Breast epithelium (tissue), 4 donors: ENCODE measurements around the gene DVL1. TPM values are rescaled to one million over a fixed set of nuclear protein-coding genes. Genes with fewer than 3 reads are reported as not detected.

ENCODE experiments used
- DNase-seq, 2 donors: peaks; one replicate each; pipeline ENCODE4 v3.0.0-alpha.2; 2019; ENCODE audit warnings: low spot score in 2 of 2
- H3K27ac ChIP-seq, 2 donors: fragments of 200-600 bp; sonication (generic) in 1 of 2; one replicate each; pipeline ENCODE4 v1.5.1; 2016 to 2019; ENCODE audit warnings: mild to moderate bottlenecking in 1 of 2
- H3K27me3 ChIP-seq, 2 donors: fragments of 200-600 bp; sonication (generic) in 1 of 2; one replicate each; pipeline versions ENCODE4 v1.5.1 to v1.6.0; 2017 to 2019; ENCODE audit warnings: control low read depth in 1 of 2, mild to moderate bottlenecking in 1 of 2
- H3K36me3 ChIP-seq: fragments of 200-600 bp; one replicate; pipeline ENCODE4 v1.5.1; 2019
- H3K4me1 ChIP-seq, 2 donors: fragments of 200-600 bp; sonication (generic); one replicate each; pipeline ENCODE4 v1.5.1; 2016 to 2019; ENCODE audit warnings: control low read depth in 1 of 2
- H3K4me3 ChIP-seq, 3 donors: fragments of 200-600 bp; sonication (generic); 1 replicate in 2 of 3; 2 replicates in 1 of 3; pipeline ENCODE4 v1.5.1; 2016 to 2019; ENCODE audit warnings: mild to moderate bottlenecking in 3 of 3, moderate library complexity in 2 of 3
- H3K9me3 ChIP-seq, 2 donors: fragments of 200-600 bp; sonication (generic) in 1 of 2; one replicate each; pipeline ENCODE4 v1.5.1; 2016 to 2019; ENCODE audit warnings: control low read depth in 1 of 2
- CTCF ChIP-seq, 3 donors: fragments of 450-650 bp; IDR thresholded peaks; one replicate each; pipeline ENCODE4 v1.5.1; 2016 to 2017; ENCODE audit warnings: antibody characterized with exemption in 3 of 3, mild to moderate bottlenecking in 3 of 3, moderate library complexity in 3 of 3
- POLR2A ChIP-seq: fragments of 450-650 bp; IDR thresholded peaks from one replicate; pipeline ENCODE4 v1.6.1; 2016; ENCODE audit warnings: antibody characterized with exemption, mild to moderate bottlenecking, moderate library complexity
- POLR2AphosphoS5 ChIP-seq, 3 donors: sonication (generic); formaldehyde crosslinking; IDR thresholded peaks; one replicate each; pipeline ENCODE4 v1.6.1; 2017; ENCODE audit warnings: antibody characterized with exemption in 3 of 3
- intact Hi-C: fragments of 100-400 bp; cut with DNase I; formaldehyde crosslinking; loops from one replicate; pipeline ENCODE4 v1.15.1; 2023; ENCODE audit warnings: low total_unique reads
- total RNA-seq, 3 donors: library from RNA; depleted of rRNA; stranded (reverse); fragments of >200 nt; gene quantifications; one replicate each; pipeline ENCODE4 v1.1.0, GENCODE V29; 2016

The DVL1 gene
- total RNA-seq, 3 donors from 2014 or later = 55.2 to 70.1 (median 55.2) TPM

- no peak for DNase-seq
- H3K4me1 ChIP-seq = peaks cover 0 to 10% of the 10 kb centered on the region in 2 donors
- intact Hi-C loops = no loop called here
- no peak for TF ChIP-seq POLR2AphosphoS5 (IDR thresholded peaks at IDR 0.05)
- no peak for TF ChIP-seq CTCF (IDR thresholded peaks at IDR 0.05)
- TF ChIP-seq POLR2A = no peak
- no peak overlapping the region for H3K4me3 ChIP-seq
- H3K27ac ChIP-seq = no peak overlapping the region
- no peaks in the 10 kb centered on the region for H3K27me3 ChIP-seq
- H3K9me3 ChIP-seq = no peaks in the 10 kb centered on the region
- peaks cover 5% of the 10 kb centered on the region for H3K36me3 ChIP-seq
Measured at GRCh38 chr1:1315435-1315954, 33.7 kb downstream of the DVL1 start.

GRCh38 chr1:1314678-1315335, 34.4 kb downstream of the DVL1 start:
- H3K36me3 ChIP-seq = peaks cover 5% of the 10 kb centered on the region

GRCh38 chr1:1314237-1314586, 35.0 kb downstream of the DVL1 start:
- Histone ChIP-seq H3K36me3 (peaks cover 5% of the 10 kb centered on the region), H3K27ac (no peak overlapping the region), H3K4me1 (peaks cover 2 to 18% of the 10 kb centered on the region in 2 donors), H3K27me3 (no peaks in the 10 kb centered on the region), H3K4me3 (no peak overlapping the region), H3K9me3 (no peaks in the 10 kb centered on the region)
- intact Hi-C loops = no loop called here
- DNase-seq = no peak
- TF ChIP-seq POLR2A (no peak), POLR2AphosphoS5 (IDR thresholded peaks at IDR 0.05) (no peak), CTCF (IDR thresholded peaks at IDR 0.05) (no peak)

More at GRCh38 chr1:1314678-1315335, 34.4 kb downstream of the DVL1 start:
- H3K9me3 ChIP-seq = no peaks in the 10 kb centered on the region
- H3K4me3 ChIP-seq = no peak overlapping the region
- DNase-seq = no peak
- TF ChIP-seq POLR2AphosphoS5 (IDR thresholded peaks at IDR 0.05) (no peak), POLR2A (no peak), CTCF (IDR thresholded peaks at IDR 0.05) (no peak)
- peaks cover 0 to 14% of the 10 kb centered on the region in 2 donors for H3K4me1 ChIP-seq
- intact Hi-C loops = no loop called here
- H3K27me3 ChIP-seq = no peaks in the 10 kb centered on the region
- no peak overlapping the region for H3K27ac ChIP-seq

GRCh38 chr1:1313500-1314236, 35.5 kb downstream of the DVL1 start:
- Histone ChIP-seq H3K4me1 (peaks cover 3 to 18% of the 10 kb centered on the region in 2 donors), H3K27ac (no peak overlapping the region), H3K4me3 (no peak overlapping the region), H3K9me3 (no peaks in the 10 kb centered on the region), H3K27me3 (no peaks in the 10 kb centered on the region), H3K36me3 (peaks cover 5% of the 10 kb centered on the region)
- no peak for TF ChIP-seq CTCF (IDR thresholded peaks at IDR 0.05)
- TF ChIP-seq POLR2A = no peak
- no peak for TF ChIP-seq POLR2AphosphoS5 (IDR thresholded peaks at IDR 0.05)
- DNase-seq = no peak
- intact Hi-C loops = no loop called here
